ENCODE results near the gene DNAI4.
"Not testable (repeated sequence)": the region's sequence is repeated elsewhere in the genome, so short reads cannot be mapped to it uniquely, and the experiment has no call there.

DNAI4 gene

GRCh38 chr1:66873111-66873510 is 51.5 kb downstream of the DNAI4 start (continued):
- no peak for TF ChIP-seq ATF2 (tag by site-specific recombination; IDR thresholded peaks at IDR 0.05; ENCODE audit: low read depth)
- no peak for TF ChIP-seq ZNF626 (tag by site-specific recombination; IDR thresholded peaks at IDR 0.05)
- no peak for TF ChIP-seq ZNF585B (tag by site-specific recombination; IDR thresholded peaks at IDR 0.05)
- TF ChIP-seq ZNF2 (tag by site-specific recombination; IDR thresholded peaks at IDR 0.05): no peak
- no peak for TF ChIP-seq ZNF133 (tag by site-specific recombination; IDR thresholded peaks at IDR 0.05)
- no peak for TF ChIP-seq PRDM4 (tag by site-specific recombination; IDR thresholded peaks at IDR 0.05)
- TF ChIP-seq ZBTB17 (tag by site-specific recombination; IDR thresholded peaks at IDR 0.05): no peak

GRCh38 chr1:66872024-66872423 is 52.6 kb downstream of the DNAI4 start:
- H3K36me3 ChIP-seq (ENCODE audit: control insufficient read depth in 2 of 2, insufficient read depth in 1 of 2, low read length in 2 of 2); H3K27ac ChIP-seq (ENCODE audit: extremely low read depth, low read depth, low read length); H3K4me3 ChIP-seq (ENCODE audit: low read depth, low read length); POLR2A ChIA-PET; H3K9me3 ChIP-seq (ENCODE audit: control insufficient read depth, insufficient read depth, low read depth, low read length); H3K4me1 ChIP-seq (ENCODE audit: control insufficient read depth, insufficient read depth, low read length): not testable (repeated sequence)
- CTCF ChIA-PET: interaction anchor here (0.6 kb wide), 2 partner anchors 20 to 109 kb away, joined by 3 read pairs; no protein-coding TSS in a partner anchor
- TF ChIP-seq ZNF510 (tag by site-specific recombination; IDR thresholded peaks at IDR 0.05; ENCODE audit: insufficient replicate concordance): peak; percentile 36
- 0 out of 2 replicates have a peak, but pooled peaks have one; percentile 23 for TF ChIP-seq ZBTB21 (tag by site-specific recombination; IDR thresholded peaks at IDR 0.05)
- 0 out of 2 replicates have a peak, but pooled peaks have one; percentile 24 for TF ChIP-seq ZNF433 (tag by site-specific recombination; IDR thresholded peaks at IDR 0.05; ENCODE audit: low read depth)
- TF ChIP-seq ZNF266 (tag by site-specific recombination; IDR thresholded peaks at IDR 0.05; ENCODE audit: low read depth): peak; percentile 82
- TF ChIP-seq ZBTB8A (tag by site-specific recombination; IDR thresholded peaks at IDR 0.05): peak; percentile 68; the same call in 1 of the 2 replicates
- TF ChIP-seq ZNF555 (tag by site-specific recombination; conservative IDR thresholded peaks at IDR 0.05): peak; percentile 74
- TF ChIP-seq ZNF558 (tag by site-specific recombination; IDR thresholded peaks at IDR 0.05): peak; percentile 55; the same call in 1 of the 2 replicates
- peak; percentile 40; the same call in 1 of the 2 replicates for TF ChIP-seq ZNF664 (tag by site-specific recombination; IDR thresholded peaks at IDR 0.05)
- TF ChIP-seq ZNF140 (tag by site-specific recombination; IDR thresholded peaks at IDR 0.05): peak; percentile 73
- TF ChIP-seq ZBTB11 (tag by site-specific recombination; conservative IDR thresholded peaks at IDR 0.05; ENCODE audit: low read depth): peak; percentile 79
- peak; percentile 80 for TF ChIP-seq ZNF518A (tag by site-specific recombination; conservative IDR thresholded peaks at IDR 0.05; ENCODE audit: low read depth)
- peak; percentile 43; the same call in 1 of the 2 replicates for TF ChIP-seq ZXDB (tag by site-specific recombination; IDR thresholded peaks at IDR 0.05)
- TF ChIP-seq ZNF623 (tag by site-specific recombination; IDR thresholded peaks at IDR 0.05): peak; percentile 68
- peak; percentile 71 for TF ChIP-seq ZNF426 (tag by site-specific recombination; IDR thresholded peaks at IDR 0.05)
- TF ChIP-seq ZNF394 (tag by site-specific recombination; IDR thresholded peaks at IDR 0.05; ENCODE audit: borderline replicate concordance): peak; percentile 84; the same call in 1 of the 2 replicates

All from HEK293 (cell line).